ENCODE results near the gene TTC27. TPM values are rescaled to one million over a fixed set of nuclear protein-coding genes. Genes with fewer than 3 reads are reported as not detected.

Gene TTC27
- total RNA-seq, 5 donors from 2014 or later (not counting 1 experiment from before 2014, with no cell fraction given) = 17.9 to 23.3 (median 21.6) TPM

GRCh38 chr2:32701806-32702205, 74.0 kb downstream of the TTC27 start:
- H3K9me3 Mint-ChIP-seq = no peaks in the 10 kb centered on the region
- no peaks in the 10 kb centered on the region for H3K27me3 ChIP-seq (replicated peaks in 1 of 2; ENCODE audit: control insufficient read depth in 2 of 2, extremely low read depth in 1 of 2, insufficient read depth in 2 of 2, low read length in 1 of 2)
- H3K36me3 ChIP-seq (ENCODE audit: control insufficient read depth in 2 of 2, extremely low read depth in 1 of 2, insufficient read depth in 1 of 2, low read length in 1 of 2) = peaks cover 0 to 28% of the 10 kb centered on the region in 2 donors
- peaks cover 59% of the 10 kb centered on the region for H3K36me3 Mint-ChIP-seq
- H3K4me3 ChIP-seq (ENCODE audit: control insufficient read depth in 1 of 2, extremely low read depth in 1 of 2, low read length in 1 of 2) = no peak overlapping the region
- no peaks in the 10 kb centered on the region for H3K9me3 ChIP-seq
- H3K4me1 Mint-ChIP-seq = peaks cover 0 to 18% (median 0%) of the 10 kb centered on the region in 3 donors
- H3K4me1 ChIP-seq (ENCODE audit: control insufficient read depth in 1 of 2, extremely low read depth in 1 of 2, insufficient read depth in 2 of 2, low read length in 2 of 2) = no peaks in the 10 kb centered on the region
- POLR2A ChIA-PET = interaction anchor here in 1 of 2 donors (0.6 to 0.7 kb wide), 3 partner anchors 8 to 116 kb away, joined by 4 to 6 read pairs (median 5); no protein-coding TSS in a partner anchor
- ATAC-seq (replicated peaks in 1 of 4) (peak in 1 of 4 experiments; percentile 74), DNase-seq (peak in 4 of 35 experiments; percentile 1 to 12 (median 4))
- WGBS (ENCODE audit: insufficient coverage) = 40% methylated on average over 1 of the region's 5 CpGs
- H3K27ac Mint-ChIP-seq = no peak overlapping the region
- H3K4me3 Mint-ChIP-seq = no peak overlapping the region
- CTCF ChIA-PET = interaction anchor here in 1 of 2 donors (1.1 kb wide), 1 partner anchor 46 kb away, joined by 4 read pairs; no protein-coding TSS in a partner anchor
- H3K27me3 Mint-ChIP-seq = no peaks in the 10 kb centered on the region
- no peak overlapping the region for H3K27ac ChIP-seq (ENCODE audit: low read length)

GRCh38 chr2:32702303-32703064, 74.6 kb downstream of the TTC27 start:
- DNase-seq = no peak
- no peak for ATAC-seq (replicated peaks in 1 of 4)
- Histone ChIP-seq H3K36me3 (ENCODE audit: control insufficient read depth in 2 of 2, extremely low read depth in 1 of 2, insufficient read depth in 1 of 2, low read length in 1 of 2) (peaks cover 0 to 32% of the 10 kb centered on the region in 2 donors), H3K4me1 (ENCODE audit: control insufficient read depth in 1 of 2, extremely low read depth in 1 of 2, insufficient read depth in 2 of 2, low read length in 2 of 2) (no peaks in the 10 kb centered on the region), H3K27me3 (replicated peaks in 1 of 2; ENCODE audit: control insufficient read depth in 2 of 2, extremely low read depth in 1 of 2, insufficient read depth in 2 of 2, low read length in 1 of 2) (no peaks in the 10 kb centered on the region), H3K27ac (ENCODE audit: low read length) (no peak overlapping the region), H3K4me3 (ENCODE audit: control insufficient read depth in 1 of 2, extremely low read depth in 1 of 2, low read length in 1 of 2) (no peak overlapping the region), H3K9me3 (no peaks in the 10 kb centered on the region)
- H3K27me3 Mint-ChIP-seq = no peaks in the 10 kb centered on the region
- H3K36me3 Mint-ChIP-seq = peaks cover 60% of the 10 kb centered on the region
- ChIA-PET CTCF (no interaction called here), POLR2A (interaction anchor here in 1 of 2 donors (0.6 to 0.7 kb wide), 3 partner anchors 9 to 116 kb away, joined by 4 to 6 read pairs (median 5); no protein-coding TSS in a partner anchor)
- no peak overlapping the region for H3K4me3 Mint-ChIP-seq
- H3K27ac Mint-ChIP-seq = no peak overlapping the region
- WGBS (ENCODE audit: insufficient coverage) = no CpG with 5 or more reads among the region's 5 CpGs
- H3K9me3 Mint-ChIP-seq = no peaks in the 10 kb centered on the region
- H3K4me1 Mint-ChIP-seq = peaks cover 0 to 18% (median 0%) of the 10 kb centered on the region in 3 donors

- Mint-ChIP-seq H3K36me3 (peaks cover 54% of the 10 kb centered on the region), H3K27me3 (no peaks in the 10 kb centered on the region), H3K4me3 (no peak overlapping the region), H3K27ac (no peak overlapping the region), H3K4me1 (peaks cover 0 to 5% (median 0%) of the 10 kb centered on the region in 3 donors), H3K9me3 (no peaks in the 10 kb centered on the region)
- POLR2A ChIA-PET = no interaction called here
- H3K36me3 ChIP-seq (ENCODE audit: control insufficient read depth in 2 of 2, extremely low read depth in 1 of 2, insufficient read depth in 1 of 2, low read length in 1 of 2) = peaks cover 4 to 26% of the 10 kb centered on the region in 2 donors
- no peak overlapping the region for H3K4me3 ChIP-seq (ENCODE audit: control insufficient read depth in 1 of 2, extremely low read depth in 1 of 2, low read length in 1 of 2)
- ATAC-seq (replicated peaks in 1 of 4) (no peak), DNase-seq (no peak)
- no peaks in the 10 kb centered on the region for H3K9me3 ChIP-seq
- H3K27me3 ChIP-seq (replicated peaks in 1 of 2; ENCODE audit: control insufficient read depth in 2 of 2, extremely low read depth in 1 of 2, insufficient read depth in 2 of 2, low read length in 1 of 2) = no peaks in the 10 kb centered on the region
- H3K4me1 ChIP-seq (ENCODE audit: control insufficient read depth in 1 of 2, extremely low read depth in 1 of 2, insufficient read depth in 2 of 2, low read length in 2 of 2) = no peaks in the 10 kb centered on the region
- H3K27ac ChIP-seq (ENCODE audit: low read length) = no peak overlapping the region
- CTCF ChIA-PET = no interaction called here
- no CpG with 5 or more reads among the region's 5 CpGs for WGBS (ENCODE audit: insufficient coverage)
Observed at GRCh38 chr2:32706815-32707579, 79.1 kb downstream of the TTC27 start.

GRCh38 chr2:32711219-32711618, 83.4 kb downstream of the TTC27 start:
- no peaks in the 10 kb centered on the region for H3K4me1 ChIP-seq (ENCODE audit: control insufficient read depth in 1 of 2, extremely low read depth in 1 of 2, insufficient read depth in 2 of 2, low read length in 2 of 2)
- DNase-seq (no peak), ATAC-seq (replicated peaks in 1 of 4) (no peak)
- WGBS (ENCODE audit: insufficient coverage) = no CpG with 5 or more reads among the region's 4 CpGs
- peaks cover 58% of the 10 kb centered on the region for H3K36me3 Mint-ChIP-seq
- peaks cover 4 to 18% of the 10 kb centered on the region in 2 donors for H3K36me3 ChIP-seq (ENCODE audit: control insufficient read depth in 2 of 2, extremely low read depth in 1 of 2, insufficient read depth in 1 of 2, low read length in 1 of 2)
- no peaks in the 10 kb centered on the region for H3K9me3 ChIP-seq
- no peak overlapping the region for H3K4me3 ChIP-seq (ENCODE audit: control insufficient read depth in 1 of 2, extremely low read depth in 1 of 2, low read length in 1 of 2)
- peaks cover 0 to 6% (median 2%) of the 10 kb centered on the region in 3 donors for H3K9me3 Mint-ChIP-seq
- no peak overlapping the region for H3K27ac Mint-ChIP-seq
- H3K27ac ChIP-seq (ENCODE audit: low read length) = no peak overlapping the region
- no peak overlapping the region for H3K4me3 Mint-ChIP-seq
- CTCF ChIA-PET = no interaction called here
- no peaks in the 10 kb centered on the region for H3K27me3 ChIP-seq (replicated peaks in 1 of 2; ENCODE audit: control insufficient read depth in 2 of 2, extremely low read depth in 1 of 2, insufficient read depth in 2 of 2, low read length in 1 of 2)
- peaks cover 0 to 11% (median 7%) of the 10 kb centered on the region in 3 donors for H3K4me1 Mint-ChIP-seq
- no peaks in the 10 kb centered on the region for H3K27me3 Mint-ChIP-seq
- POLR2A ChIA-PET = no interaction called here

GRCh38 chr2:32711908-32712501, 84.2 kb downstream of the TTC27 start:
- peaks cover 0 to 6% (median 2%) of the 10 kb centered on the region in 3 donors for H3K9me3 Mint-ChIP-seq
- H3K4me3 ChIP-seq (ENCODE audit: control insufficient read depth in 1 of 2, extremely low read depth in 1 of 2, low read length in 1 of 2) = no peak overlapping the region
- no peak for ATAC-seq (replicated peaks in 1 of 4)
- H3K27me3 Mint-ChIP-seq = no peaks in the 10 kb centered on the region
- no peak overlapping the region for H3K27ac Mint-ChIP-seq
- no peak overlapping the region for H3K4me3 Mint-ChIP-seq
- WGBS (ENCODE audit: insufficient coverage) = no CpG with 5 or more reads among the region's 4 CpGs
- no peak overlapping the region for H3K27ac ChIP-seq (ENCODE audit: low read length)
- peaks cover 56% of the 10 kb centered on the region for H3K36me3 Mint-ChIP-seq
- no peaks in the 10 kb centered on the region for H3K27me3 ChIP-seq (replicated peaks in 1 of 2; ENCODE audit: control insufficient read depth in 2 of 2, extremely low read depth in 1 of 2, insufficient read depth in 2 of 2, low read length in 1 of 2)
- DNase-seq = no peak
- peaks cover 0 to 11% (median 7%) of the 10 kb centered on the region in 3 donors for H3K4me1 Mint-ChIP-seq
- no peaks in the 10 kb centered on the region for H3K9me3 ChIP-seq
- POLR2A ChIA-PET = interaction anchor here in 1 of 2 donors (0.6 kb wide), 1 partner anchor 559 kb away, joined by 3 read pairs; no protein-coding TSS in a partner anchor
- peaks cover 4 to 17% of the 10 kb centered on the region in 2 donors for H3K36me3 ChIP-seq (ENCODE audit: control insufficient read depth in 2 of 2, extremely low read depth in 1 of 2, insufficient read depth in 1 of 2, low read length in 1 of 2)
- no peaks in the 10 kb centered on the region for H3K4me1 ChIP-seq (ENCODE audit: control insufficient read depth in 1 of 2, extremely low read depth in 1 of 2, insufficient read depth in 2 of 2, low read length in 2 of 2)
- CTCF ChIA-PET = no interaction called here

- Histone ChIP-seq H3K27me3 (replicated peaks in 1 of 2; ENCODE audit: control insufficient read depth in 2 of 2, extremely low read depth in 1 of 2, insufficient read depth in 2 of 2, low read length in 1 of 2) (no peaks in the 10 kb centered on the region), H3K4me3 (ENCODE audit: control insufficient read depth in 1 of 2, extremely low read depth in 1 of 2, low read length in 1 of 2) (no peak overlapping the region), H3K9me3 (no peaks in the 10 kb centered on the region), H3K27ac (ENCODE audit: low read length) (no peak overlapping the region), H3K4me1 (ENCODE audit: control insufficient read depth in 1 of 2, extremely low read depth in 1 of 2, insufficient read depth in 2 of 2, low read length in 2 of 2) (no peaks in the 10 kb centered on the region), H3K36me3 (ENCODE audit: control insufficient read depth in 2 of 2, extremely low read depth in 1 of 2, insufficient read depth in 1 of 2, low read length in 1 of 2) (peaks cover 4 to 15% of the 10 kb centered on the region in 2 donors)
- ChIA-PET CTCF (no interaction called here), POLR2A (interaction anchor here in 1 of 2 donors (0.6 kb wide), 1 partner anchor 558 kb away, joined by 3 read pairs; no protein-coding TSS in a partner anchor)
- no peak overlapping the region for H3K27ac Mint-ChIP-seq
- peaks cover 0 to 6% (median 2%) of the 10 kb centered on the region in 3 donors for H3K9me3 Mint-ChIP-seq
- DNase-seq (no peak), ATAC-seq (replicated peaks in 1 of 4) (no peak)
- H3K27me3 Mint-ChIP-seq = no peaks in the 10 kb centered on the region
- H3K36me3 Mint-ChIP-seq = peaks cover 57% of the 10 kb centered on the region
- no CpG with 5 or more reads among the region's 2 CpGs for WGBS (ENCODE audit: insufficient coverage)
- H3K4me1 Mint-ChIP-seq = peaks cover 0 to 11% (median 7%) of the 10 kb centered on the region in 3 donors
- H3K4me3 Mint-ChIP-seq = no peak overlapping the region
Observed at GRCh38 chr2:32712870-32713269, 85.0 kb downstream of the TTC27 start.

Measured in T-cell (primary cell).